Fibroblast of skin of right biceps (primary cell): Measurements from ENCODE around the gene ZNF639.

Experiments
- DNase-seq: peaks from one replicate; pipeline ENCODE4 v3.0.0-alpha.2; 2013

The ZNF639 gene

GRCh38 chr3:179318876-179319275 is 4.0 kb upstream of the ZNF639 start:
- DNase-seq, result no peak

DNA sequence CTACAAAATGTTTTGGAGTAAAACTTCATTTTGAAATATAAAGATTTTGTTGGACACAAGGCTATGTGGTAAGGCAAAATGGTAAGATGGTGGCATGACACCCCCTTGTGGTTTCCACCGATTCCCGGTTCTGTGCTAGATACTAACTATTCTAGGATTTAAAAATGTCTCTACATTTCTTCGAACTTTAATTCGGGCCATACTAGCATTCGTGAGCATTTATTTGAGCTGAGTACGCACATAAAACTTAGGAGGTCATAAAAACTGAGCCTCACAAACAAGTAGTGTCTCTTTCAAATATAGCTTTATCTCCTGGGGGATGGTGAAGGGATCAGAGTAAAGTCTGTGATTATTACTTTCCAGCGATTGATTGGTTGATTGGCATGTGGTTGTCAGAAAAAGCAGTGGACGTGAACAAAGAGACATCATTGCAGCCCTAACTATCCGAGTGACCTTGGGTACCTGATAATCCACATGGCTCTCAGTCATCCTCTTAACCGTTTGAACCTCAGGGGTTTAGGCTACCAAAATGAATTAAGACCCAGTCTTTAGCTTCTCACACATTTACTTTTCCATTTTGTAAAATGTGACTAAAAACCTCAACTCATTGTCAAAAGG is 1.1 kb upstream of the ZNF639 start:
- DNase-seq, result peak; percentile 53

GRCh38 chr3:179323197-179324110 is 623 bp downstream of the ZNF639 start:
- DNase-seq, result peak; percentile 77

DNA sequence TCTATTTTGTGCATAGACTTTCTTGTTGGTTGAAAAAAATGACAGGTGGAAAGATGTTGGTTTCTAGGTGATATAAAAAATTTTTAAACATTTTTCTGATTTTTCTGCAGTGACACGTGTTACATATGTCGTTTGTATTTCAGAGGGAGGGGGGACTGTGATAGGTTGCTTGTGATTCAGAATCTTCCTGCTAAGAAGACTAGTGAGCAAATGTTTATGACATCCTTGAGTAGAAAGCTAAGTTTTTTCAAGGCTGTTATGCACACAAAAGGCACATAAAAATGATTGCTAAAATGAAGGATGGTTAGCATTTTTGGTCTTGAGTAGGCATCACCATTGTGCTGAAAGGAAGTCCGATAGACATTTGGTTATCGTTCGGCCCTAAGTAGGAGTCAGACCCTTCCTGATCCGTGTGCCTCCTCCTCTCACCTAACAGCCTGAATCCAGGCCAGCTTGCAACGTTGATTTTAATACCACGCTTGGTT is 1.5 kb downstream of the ZNF639 start:
- peak; percentile 40 for DNase-seq

GRCh38 chr3:179330438-179330837 is 7.6 kb downstream of the ZNF639 start:
- DNase-seq, result peak; percentile 26

DNA sequence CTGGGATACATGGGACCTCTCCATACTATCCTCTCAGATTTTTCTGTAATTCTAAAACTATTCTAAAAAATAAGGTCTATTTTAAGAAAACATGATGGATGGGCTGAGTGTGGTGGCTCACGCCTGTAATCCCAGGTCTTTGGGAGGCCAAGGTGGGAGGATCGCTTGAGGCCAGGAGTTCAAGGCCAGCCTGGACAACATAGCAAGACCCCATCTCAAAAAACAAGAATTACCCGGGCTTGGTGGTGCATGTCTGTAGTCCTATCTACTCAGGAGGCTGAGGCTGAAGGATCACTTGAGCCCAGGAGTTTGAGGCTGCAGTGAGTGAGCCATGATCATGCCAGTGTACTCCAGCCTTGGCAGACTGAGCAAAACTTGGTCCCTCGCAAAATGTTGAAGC is 9.4 kb downstream of the ZNF639 start:
- no peak for DNase-seq

DNA sequence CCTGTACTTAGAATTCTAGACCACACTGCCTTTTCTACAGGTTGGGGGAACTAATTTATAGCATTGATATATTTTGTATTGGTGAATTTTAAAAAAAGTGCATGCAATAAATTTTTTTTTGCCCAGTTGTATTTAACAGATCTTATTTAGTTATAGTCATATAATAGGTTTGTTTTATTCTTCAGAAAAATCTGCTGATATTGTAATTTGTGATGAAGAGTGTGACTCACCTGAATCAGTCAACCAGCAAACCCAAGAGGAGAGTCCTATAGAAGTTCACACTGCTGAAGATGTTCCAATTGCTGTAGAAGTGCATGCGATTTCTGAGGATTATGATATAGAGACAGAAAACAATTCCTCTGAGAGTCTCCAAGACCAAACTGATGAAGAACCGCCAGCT is 10.3 kb downstream of the ZNF639 start:
- no peak for DNase-seq

DNA sequence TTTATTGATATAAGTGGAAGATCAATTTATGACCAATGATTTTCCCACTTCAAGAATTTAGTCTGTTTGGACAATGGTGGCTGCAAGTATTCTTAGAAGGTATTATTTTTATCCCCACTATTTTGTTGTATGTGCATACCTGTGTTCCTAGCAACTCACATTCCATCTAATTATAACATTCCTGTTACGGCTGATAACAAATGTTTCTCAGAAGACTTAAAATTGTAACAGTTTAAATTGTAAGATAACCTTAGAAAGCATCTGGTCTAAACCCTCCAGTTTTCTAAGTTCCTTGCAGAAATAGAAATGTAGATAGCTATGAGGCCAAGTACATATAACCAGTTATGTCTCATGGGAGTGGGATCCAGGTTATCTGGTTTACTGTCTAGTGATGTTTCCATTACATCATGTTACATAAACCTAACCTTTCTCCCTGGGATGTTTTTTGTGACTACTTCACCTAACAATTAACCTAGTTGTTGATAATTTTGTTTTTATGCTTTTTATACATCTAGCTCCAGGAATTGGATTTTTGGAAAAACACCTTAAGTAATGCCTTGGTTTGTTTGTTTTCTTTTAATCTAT is 13.6 kb downstream of the ZNF639 start:
- DNase-seq, result no peak

DNA sequence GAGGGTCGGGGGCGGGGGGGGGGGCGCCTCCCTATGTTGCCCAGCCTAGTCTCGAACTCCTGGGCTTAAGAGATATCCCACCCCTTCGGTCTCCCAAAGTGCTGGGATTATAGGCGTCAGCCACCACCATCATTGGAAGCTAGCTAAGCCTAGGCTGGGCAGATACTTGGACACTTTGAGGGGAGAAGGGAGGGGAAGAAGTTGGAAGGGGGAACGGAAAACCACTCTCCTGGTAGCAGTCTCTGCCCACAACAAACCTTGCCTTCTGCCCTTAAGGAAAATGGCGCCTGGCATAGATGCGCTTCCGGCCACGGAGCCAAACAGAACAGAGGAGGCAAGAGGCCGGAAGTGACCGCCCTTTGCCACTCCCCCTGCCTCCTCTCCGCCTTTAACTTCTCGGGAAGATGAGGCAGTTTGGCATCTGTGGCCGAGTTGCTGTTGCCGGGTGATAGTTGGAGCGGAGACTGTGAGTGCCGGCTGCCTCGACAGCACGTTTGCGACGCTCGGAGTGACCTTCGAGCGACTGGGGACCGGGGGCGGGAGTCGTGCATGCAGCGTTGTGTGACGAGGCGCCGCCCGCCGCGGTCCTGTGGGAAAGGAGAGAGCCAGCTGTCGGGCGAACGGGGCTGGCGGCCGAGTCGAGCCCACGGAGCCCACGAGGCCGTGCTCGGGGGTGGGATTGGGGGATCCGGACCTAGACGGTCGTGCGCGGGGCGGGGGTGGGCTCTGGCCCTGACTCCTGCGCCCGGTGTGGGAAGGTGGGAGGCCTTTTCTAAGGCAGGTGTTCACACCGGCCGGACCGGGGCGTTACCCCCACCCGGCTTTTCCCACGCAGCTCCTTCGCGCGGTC is 24.7 kb downstream of the ZNF639 start, which contains the start of gene MFN1:
TSS of gene MFN1 (plus strand) at position 365 of the 850 bp plus-strand sequence. CDS start 1,143 bp downstream, outside the sequence.
- peak; percentile 96 for DNase-seq

DNA sequence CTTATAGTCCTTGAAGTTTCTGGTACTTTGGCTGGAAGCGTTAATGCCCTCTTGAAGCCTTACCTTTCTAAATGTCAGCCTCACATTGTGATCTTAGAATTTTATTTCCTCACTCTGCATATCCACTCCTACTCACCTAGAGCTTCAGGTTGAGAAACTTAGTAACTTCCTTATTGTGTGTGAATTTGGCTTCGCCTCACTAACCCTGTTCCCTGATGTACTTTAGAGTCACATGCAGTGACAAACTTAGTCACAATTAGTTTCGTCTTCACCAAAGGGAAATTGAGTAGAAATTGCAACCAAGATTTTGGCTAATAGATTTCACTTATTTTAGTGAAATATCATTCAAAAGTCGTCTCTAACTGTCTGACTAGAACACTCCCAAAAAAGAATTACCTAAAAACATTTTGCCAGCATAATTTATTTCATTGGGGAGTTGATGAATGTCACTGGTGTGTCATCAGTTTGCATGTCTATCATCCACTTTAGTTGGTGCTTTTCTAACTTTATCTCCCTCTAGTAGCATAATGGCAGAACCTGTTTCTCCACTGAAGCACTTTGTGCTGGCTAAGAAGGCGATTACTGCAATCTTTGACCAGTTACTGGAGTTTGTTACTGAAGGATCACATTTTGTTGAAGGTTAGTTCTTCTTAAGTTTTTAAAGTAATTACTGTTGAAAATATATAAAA is 25.6 kb downstream of the ZNF639 start:
- DNase-seq, result no peak

- DNase-seq, result no peak
Observed at GRCh38 chr3:179355996-179356395, 33.2 kb downstream of the ZNF639 start.

- DNase-seq, result no peak
Observed at GRCh38 chr3:179363332-179363731, 40.5 kb downstream of the ZNF639 start.

DNA sequence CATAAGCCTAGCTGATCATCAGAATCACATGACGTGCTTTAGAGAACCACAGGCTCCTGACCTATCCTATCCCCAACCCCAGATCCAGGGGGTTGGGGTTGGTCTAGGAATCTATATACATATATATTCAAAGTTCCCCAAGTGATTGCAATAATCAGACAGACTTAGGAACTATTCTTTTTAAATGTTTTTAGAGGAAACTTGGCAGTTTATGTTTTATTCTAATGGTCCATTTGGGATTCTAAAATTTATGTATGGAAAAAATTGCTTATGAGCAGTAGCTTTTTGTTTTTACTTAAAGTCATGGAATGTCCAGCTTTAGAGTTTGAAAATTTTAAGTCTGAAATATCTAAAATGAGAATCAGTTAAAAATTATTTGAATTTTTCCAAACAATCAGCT is 46.8 kb downstream of the ZNF639 start:
- no peak for DNase-seq

DNA sequence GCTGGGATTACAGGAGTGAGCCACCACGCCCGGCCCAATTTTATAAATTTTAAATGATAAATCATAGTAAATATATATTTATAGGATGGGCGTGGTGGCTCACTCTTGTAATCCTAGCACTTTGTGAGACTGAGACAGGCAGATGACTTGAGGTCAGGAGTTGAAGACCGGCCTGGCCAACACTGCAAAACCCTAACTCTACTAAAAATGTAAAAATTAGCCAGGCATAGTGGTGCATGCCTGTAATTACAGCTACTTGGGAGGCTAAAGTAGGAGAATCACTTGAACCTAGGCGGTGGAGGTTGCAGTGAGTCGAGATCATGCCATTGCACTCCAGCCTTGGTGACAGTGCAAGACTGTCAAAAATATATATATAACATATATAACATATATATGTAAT is 51.1 kb downstream of the ZNF639 start:
- no peak for DNase-seq

DNA sequence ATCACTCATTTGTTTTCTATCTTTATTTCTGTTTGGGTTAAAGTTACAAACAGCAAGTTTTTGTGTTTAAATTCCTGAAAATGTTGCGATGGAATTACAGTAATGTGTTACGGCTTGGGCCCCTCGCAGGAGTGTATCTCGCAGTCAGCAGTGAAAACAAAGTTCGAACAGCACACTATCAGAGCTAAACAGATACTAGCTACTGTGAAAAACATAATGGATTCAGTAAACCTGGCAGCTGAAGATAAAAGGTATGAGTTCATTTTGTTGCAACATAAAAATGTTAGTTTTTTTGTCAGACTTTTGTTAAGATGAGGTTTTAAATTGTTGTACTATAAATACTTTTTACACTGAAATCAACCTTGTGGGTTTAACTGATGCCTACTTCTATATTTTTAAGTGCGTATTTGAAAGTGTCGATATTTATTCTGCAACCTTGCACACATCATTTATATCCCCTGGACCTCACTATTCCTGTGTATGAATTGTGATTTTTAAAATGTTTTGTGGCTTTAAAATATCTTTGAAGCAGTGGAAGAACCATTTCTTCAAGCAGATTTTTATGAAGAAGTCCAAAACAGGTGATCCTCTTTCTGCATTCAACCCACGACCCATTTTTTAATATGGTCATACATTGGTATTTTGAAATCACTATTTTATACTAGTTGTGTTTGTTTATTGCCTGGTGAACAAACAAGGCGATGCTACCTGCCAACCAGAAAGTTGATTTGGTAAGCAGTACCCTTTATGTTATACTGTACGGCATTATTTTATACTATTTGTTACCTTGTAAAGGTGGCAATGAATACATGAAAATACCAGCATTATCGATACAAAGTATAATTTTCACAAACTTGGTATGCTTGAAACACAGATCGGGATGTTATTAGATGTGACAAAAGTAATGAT is 52.5 kb downstream of the ZNF639 start:
- no peak for DNase-seq

- no peak for DNase-seq
Observed at GRCh38 chr3:179376474-179376873, 53.6 kb downstream of the ZNF639 start.
